Dendritic cell treated with granulocyte-macrophage colony-stimulating factor and Interleukin-4, amounts not matched to agents 40 ng/mL and 50 ng/mL, for 4 days (primary cell): Measurements from ENCODE around the gene HAND1.

ENCODE experiments used
- H3K27ac Mint-ChIP-seq: one replicate; pipeline ENCODE4 v1.8.0; 2022; ENCODE audit warnings: mild to moderate bottlenecking, mixed read lengths
- H3K27me3 Mint-ChIP-seq: one replicate; pipeline ENCODE4 v1.8.0; 2022; ENCODE audit warnings: mild to moderate bottlenecking, mixed read lengths
- H3K36me3 Mint-ChIP-seq: one replicate; pipeline ENCODE4 v1.8.0; 2022; ENCODE audit warnings: low read depth, mixed read lengths
- H3K4me1 Mint-ChIP-seq: one replicate; pipeline ENCODE4 v1.8.0; 2022; ENCODE audit warnings: low read depth, mixed read lengths
- H3K4me3 Mint-ChIP-seq: one replicate; pipeline ENCODE4 v1.8.0; 2022; ENCODE audit warnings: mild to moderate bottlenecking, moderate library complexity, mixed read lengths
- H3K9me3 Mint-ChIP-seq: one replicate; pipeline ENCODE4 v1.8.0; 2022; ENCODE audit warnings: mixed read lengths
- intact Hi-C: fragments of 100-400 bp; cut with micrococcal nuclease; formaldehyde crosslinking; loops from one replicate; pipeline ENCODE4 v1.15.0; 2022

Gene HAND1

DNA sequence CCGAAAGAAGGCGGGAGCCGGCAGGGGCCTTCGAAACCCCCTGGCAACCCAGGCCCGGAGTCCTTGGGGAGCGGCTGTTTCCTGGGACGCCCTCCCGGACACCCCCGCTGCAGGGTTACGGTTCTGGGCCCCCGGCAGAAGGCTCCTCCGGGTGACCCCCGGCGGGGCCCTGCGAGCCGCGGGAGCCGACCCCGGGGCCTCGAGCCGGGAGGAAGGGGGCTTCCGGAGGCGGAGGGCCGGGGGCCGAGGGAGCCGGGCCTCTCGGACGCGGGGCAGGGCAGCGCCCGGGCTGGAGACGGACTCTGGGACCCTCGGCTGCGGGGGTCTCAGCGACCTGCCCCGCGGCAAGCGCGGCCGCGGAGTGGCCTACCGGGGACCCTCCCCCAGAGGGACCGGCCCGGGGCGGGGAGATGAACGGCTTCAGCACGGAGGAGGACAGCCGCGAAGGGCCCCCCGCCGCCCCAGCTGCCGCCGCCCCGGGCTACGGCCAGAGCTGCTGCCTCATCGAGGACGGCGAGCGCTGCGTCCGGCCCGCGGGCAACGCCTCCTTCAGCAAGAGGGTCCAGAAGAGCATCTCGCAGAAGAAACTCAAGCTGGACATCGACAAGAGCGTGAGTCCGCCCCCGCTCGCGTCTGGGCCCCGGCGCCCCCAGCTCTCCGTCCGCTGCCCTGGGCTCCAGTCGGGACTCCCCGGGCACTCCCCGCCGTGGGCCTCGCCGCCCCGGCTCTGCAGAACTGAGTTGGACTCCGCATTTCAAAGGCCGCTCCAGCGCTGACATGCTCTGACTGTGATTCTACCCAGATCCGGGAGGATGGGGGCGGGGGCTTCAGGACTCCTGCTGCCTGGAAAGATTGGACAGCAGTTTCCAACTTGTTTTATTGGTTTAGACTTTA is 31.6 kb downstream of the HAND1 start:
- H3K4me3 Mint-ChIP-seq = peak overlapping the region; percentile 83
- H3K27ac Mint-ChIP-seq = peak overlapping the region; percentile 90
- intact Hi-C loops = loop anchor here (2.0 to 10.0 kb wide), 2 partner anchors 256 to 308 kb away; partner anchors contain the start of genes GALNT10 and LARP1
- peaks cover 38% of the 10 kb centered on the region for H3K4me1 Mint-ChIP-seq
- H3K9me3 Mint-ChIP-seq = no peaks in the 10 kb centered on the region
- no peaks in the 10 kb centered on the region for H3K27me3 Mint-ChIP-seq
- peaks cover 41% of the 10 kb centered on the region for H3K36me3 Mint-ChIP-seq

DNA sequence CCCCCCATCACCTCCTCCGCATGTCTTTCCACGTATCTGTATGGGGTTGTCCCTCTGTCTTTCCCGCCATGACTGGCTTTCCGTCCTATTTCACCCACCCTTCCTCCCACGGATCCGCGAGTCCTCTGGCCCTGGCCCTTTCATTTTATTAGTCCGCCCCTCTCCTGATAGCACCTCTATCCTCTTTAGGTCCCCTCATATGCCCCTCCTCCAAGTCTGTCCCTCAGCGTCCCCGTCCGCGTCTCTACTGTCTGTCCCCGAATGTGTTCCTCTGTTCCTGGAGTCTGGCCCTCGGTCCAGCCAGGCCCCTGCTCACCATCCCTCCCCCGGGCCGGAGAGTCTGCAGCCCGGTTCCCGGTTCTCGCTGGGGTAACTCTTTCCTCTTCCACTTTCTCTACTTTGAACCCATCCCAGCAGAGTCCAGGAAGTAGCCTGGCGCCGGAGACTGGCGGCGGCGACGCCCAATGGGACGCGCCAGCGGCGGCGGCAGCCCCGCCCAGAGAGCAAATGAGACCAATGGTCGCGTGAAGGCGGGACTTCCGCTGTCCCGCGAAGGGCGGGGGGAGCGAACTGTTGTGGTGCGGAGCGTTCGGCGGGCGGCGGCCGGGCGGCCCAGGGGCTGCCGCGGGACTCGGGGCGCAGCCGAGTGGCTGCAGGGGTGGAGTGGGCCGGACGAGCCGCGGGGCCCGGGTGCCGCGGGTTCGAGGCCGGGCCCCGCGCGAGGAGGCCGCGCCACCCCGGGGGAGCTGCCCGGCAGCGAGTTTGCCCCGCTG is 32.4 kb downstream of the HAND1 start, which contains the start of gene SAP30L:
Gene SAP30L (plus strand): TSS at position 576 of the 773 bp plus-strand sequence. CDS start 608 bp downstream, outside the sequence.
- H3K36me3 Mint-ChIP-seq = peaks cover 41% of the 10 kb centered on the region
- H3K4me3 Mint-ChIP-seq = peak within 1 kb of the TSS; percentile 95
- intact Hi-C loops = loop anchor here (2.0 to 10.0 kb wide), 3 partner anchors 255 to 407 kb away; partner anchors contain the start of genes FAM114A2, GALNT10, LARP1 and MFAP3

DNA sequence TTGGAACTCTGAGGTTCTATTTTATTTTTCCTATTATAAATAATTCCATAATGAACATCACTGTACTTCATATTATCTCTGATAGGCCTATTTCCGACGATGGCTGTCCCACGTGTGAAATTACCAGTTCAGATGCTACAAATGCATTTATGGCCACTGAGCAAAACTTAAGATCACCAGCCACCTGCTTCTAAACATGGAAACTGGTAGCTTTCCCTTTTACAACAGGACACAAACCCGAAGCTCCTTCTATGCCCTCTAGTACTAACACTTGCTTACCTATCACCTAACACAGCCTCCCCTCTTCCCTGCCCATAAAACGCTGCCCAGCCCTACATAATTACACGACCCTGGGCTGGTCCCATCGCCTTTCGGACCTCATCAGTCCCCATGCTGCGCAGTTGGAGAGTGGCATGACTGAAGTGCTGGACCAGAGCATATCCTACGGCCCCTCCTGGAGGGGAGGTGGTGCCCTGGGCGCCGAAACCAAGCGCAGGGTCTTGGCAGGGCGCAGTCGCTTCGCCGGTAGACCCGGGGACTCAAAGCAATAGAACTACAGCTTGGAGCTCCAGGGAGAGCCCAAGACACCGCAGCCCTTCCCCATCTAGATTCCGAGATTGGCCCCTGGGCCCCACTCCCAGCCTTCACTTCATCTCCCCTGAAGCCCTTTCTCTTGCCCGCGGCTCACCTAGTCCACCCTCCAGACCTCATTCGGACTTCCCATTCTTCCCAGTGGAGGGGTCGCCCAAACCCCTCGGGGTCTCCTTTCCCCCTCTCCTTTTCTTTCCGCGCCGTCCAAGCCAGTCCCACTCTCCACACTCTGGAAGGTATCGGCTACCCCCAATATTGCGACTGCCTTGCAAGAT is 33.2 kb downstream of the HAND1 start:
- Mint-ChIP-seq H3K9me3 (no peaks in the 10 kb centered on the region), H3K4me1 (peaks cover 33% of the 10 kb centered on the region), H3K4me3 (peak overlapping the region; percentile 95), H3K27ac (peak overlapping the region; percentile 90), H3K36me3 (peaks cover 44% of the 10 kb centered on the region), H3K27me3 (no peaks in the 10 kb centered on the region)
- intact Hi-C loops = loop anchor here (2.0 to 10.0 kb wide), 2 partner anchors 310 to 406 kb away; partner anchors contain the start of genes FAM114A2, LARP1 and MFAP3

More for the DNA sequence above, 32.4 kb downstream of the HAND1 start, which contains the start of gene SAP30L:
- Mint-ChIP-seq H3K9me3 (no peaks in the 10 kb centered on the region), H3K27ac (peak within 1 kb of the TSS; percentile 90), H3K27me3 (no peaks in the 10 kb centered on the region), H3K4me1 (peaks cover 36% of the 10 kb centered on the region)

DNA sequence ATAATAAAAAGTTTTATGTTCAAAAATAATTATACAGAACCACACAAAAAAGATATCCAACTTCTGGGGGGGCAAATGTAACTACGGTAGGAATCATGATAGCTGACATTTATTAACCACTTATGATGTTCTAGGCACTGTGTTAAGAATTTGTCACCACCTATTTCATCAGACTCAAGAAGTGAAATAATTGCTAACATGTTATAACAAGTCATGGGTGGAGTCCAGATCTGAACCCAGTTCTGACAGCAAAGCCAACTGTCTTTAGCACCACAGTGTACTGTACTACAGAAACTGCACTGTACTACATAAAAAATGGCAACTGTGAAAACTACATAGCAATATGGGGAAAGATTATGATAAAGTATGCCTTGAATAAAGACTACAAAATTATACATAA is 35.2 kb downstream of the HAND1 start:
- no peaks in the 10 kb centered on the region for H3K27me3 Mint-ChIP-seq
- H3K4me3 Mint-ChIP-seq = no peak overlapping the region
- intact Hi-C loops = loop anchor here (10.0 kb wide), 1 partner anchor 312 kb away; the partner anchor contains the start of gene LARP1
- H3K27ac Mint-ChIP-seq = no peak overlapping the region
- no peaks in the 10 kb centered on the region for H3K9me3 Mint-ChIP-seq
- H3K4me1 Mint-ChIP-seq = peaks cover 23% of the 10 kb centered on the region
- H3K36me3 Mint-ChIP-seq = peaks cover 63% of the 10 kb centered on the region

DNA sequence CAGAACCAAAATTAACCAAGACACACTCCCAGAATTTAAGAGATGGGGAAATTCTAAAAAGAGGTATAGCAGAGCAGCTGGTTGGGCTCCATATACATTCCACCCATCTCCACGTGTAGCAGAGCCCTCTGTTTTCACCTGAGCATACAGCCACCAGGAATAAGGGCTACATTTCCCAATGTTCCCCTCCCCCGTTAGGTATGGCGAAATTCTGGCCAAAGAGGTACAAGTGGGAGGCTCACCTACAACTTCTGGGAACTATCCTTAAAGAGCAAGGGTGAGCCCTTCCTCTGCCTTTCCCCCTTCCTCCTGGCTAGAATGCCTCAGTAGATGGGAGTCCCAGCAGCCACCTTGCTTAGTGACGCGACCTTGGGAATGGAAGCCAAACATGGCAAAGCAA is 37.5 kb downstream of the HAND1 start:
- Mint-ChIP-seq H3K4me3 (no peak overlapping the region), H3K4me1 (peaks cover 12% of the 10 kb centered on the region), H3K27ac (no peak overlapping the region), H3K36me3 (peaks cover 83% of the 10 kb centered on the region), H3K9me3 (no peaks in the 10 kb centered on the region), H3K27me3 (no peaks in the 10 kb centered on the region)
- intact Hi-C loops = loop anchor here (10.0 kb wide), 1 partner anchor 314 kb away; the partner anchor contains the start of gene LARP1

DNA sequence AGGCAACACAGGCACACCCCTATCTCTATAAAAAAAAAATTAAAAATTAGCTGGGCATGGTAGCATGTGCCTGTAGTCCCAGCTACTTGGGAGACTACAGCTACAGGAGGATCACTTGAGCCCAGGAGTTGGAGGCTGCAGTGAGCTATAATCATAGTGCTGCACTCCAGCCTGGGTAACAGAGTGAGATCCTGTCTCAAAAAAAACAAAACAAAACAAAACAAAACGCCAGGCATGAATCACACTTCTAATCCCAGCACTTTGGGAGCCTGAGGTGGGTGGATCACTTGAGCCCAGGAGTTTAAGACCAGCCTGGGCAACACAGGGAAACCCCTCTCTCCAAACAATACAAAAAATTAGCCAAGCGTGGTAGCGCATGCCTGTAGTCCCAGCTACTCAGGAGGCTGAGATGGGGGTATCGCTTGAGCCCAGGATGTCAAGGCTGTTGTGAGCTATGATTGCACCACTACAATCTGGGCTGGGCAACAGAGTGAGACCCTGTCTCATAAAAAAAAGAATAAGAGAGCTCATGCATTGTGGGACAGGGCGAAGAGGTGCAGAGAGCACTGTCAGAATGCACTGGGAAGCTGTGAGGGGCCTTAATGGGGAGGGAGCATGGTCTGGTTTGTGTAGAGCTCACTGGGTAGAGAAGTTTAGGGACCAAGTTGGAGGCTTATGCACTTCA is 40.6 kb downstream of the HAND1 start:
- peaks cover 74% of the 10 kb centered on the region for H3K36me3 Mint-ChIP-seq
- H3K4me1 Mint-ChIP-seq = peaks cover 5% of the 10 kb centered on the region
- H3K9me3 Mint-ChIP-seq = no peaks in the 10 kb centered on the region
- intact Hi-C loops = no loop called here
- H3K27ac Mint-ChIP-seq = no peak overlapping the region
- no peak overlapping the region for H3K4me3 Mint-ChIP-seq
- H3K27me3 Mint-ChIP-seq = no peaks in the 10 kb centered on the region

DNA sequence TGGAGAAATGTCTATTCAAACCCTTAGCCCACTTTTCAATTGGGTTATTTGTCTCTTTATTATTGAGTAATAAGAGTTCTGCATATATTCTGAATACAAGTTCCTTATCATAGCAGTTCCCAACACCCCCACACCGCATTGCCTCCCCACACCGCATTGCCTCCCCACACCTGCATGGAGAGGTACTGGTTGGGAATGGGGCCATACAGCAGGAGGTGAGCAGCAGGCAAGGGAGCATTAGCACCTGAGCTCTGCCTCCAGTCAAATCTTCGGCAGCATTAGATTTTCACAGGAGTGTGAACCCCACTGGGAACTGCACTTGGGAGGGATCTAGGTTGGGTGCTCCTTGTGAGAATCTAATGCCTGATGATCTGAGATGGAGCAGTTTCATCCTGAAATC is 42.8 kb downstream of the HAND1 start:
- no peak overlapping the region for H3K4me3 Mint-ChIP-seq
- H3K36me3 Mint-ChIP-seq = peaks cover 52% of the 10 kb centered on the region
- intact Hi-C loops = no loop called here
- H3K9me3 Mint-ChIP-seq = no peaks in the 10 kb centered on the region
- H3K27me3 Mint-ChIP-seq = no peaks in the 10 kb centered on the region
- peaks cover 5% of the 10 kb centered on the region for H3K4me1 Mint-ChIP-seq
- H3K27ac Mint-ChIP-seq = no peak overlapping the region

DNA sequence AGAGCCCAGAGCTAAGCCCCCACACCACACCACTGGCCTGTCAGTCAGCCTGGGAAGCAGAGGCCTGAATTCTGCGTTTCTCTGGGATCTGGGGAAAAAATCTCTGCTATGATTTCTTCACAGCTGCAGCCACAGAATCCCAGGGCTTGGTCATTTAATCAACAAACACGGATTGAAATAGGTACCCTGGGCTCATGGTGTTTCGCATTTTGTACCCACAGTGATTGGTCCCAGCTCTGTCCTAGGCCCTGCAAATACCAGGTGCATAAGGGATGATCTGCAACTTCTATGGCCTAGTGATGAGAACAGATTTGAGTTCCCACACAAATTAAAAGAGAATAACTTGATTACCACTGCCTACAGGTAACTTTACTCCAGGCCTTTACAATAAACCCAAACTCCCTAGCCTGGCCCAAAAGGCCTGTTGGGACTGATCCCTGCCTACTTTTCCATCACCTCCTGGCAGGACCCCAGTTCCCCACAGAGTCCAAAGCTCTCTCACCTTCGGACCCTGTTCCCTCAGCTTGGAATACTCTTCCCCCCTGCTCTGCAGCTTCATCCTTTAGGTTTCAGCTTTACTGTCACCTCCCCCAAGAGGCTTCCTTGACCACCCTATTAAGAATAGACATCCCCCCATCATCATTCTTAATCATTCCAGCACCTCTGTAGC is 46.9 kb downstream of the HAND1 start:
- no peak overlapping the region for H3K4me3 Mint-ChIP-seq
- H3K36me3 Mint-ChIP-seq = peaks cover 12% of the 10 kb centered on the region
- H3K9me3 Mint-ChIP-seq = no peaks in the 10 kb centered on the region
- H3K27ac Mint-ChIP-seq = no peak overlapping the region
- H3K27me3 Mint-ChIP-seq = no peaks in the 10 kb centered on the region
- intact Hi-C loops = no loop called here
- H3K4me1 Mint-ChIP-seq = peaks cover 5% of the 10 kb centered on the region

DNA sequence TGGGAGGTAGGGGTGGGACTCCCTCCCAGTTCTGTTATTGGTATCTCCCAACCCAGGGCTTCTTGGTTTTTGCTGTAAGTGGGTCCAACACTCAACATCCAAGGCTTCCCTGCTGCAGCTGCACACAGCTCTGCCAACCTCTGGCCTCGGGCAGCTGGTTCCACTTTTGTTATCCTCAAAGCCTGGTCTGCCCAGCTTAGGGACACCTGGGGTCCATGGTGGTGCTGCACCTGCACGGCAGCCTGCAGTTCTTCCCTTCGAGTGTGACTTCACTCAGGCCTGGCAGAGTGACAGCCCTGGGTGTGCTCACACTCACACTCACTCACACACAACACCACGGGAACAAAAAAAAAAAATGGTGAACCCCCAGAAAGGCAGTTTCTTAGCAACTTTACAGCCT is 47.6 kb downstream of the HAND1 start:
- Mint-ChIP-seq H3K4me1 (peaks cover 5% of the 10 kb centered on the region), H3K9me3 (no peaks in the 10 kb centered on the region), H3K4me3 (no peak overlapping the region), H3K27ac (no peak overlapping the region), H3K36me3 (peaks cover 7% of the 10 kb centered on the region), H3K27me3 (no peaks in the 10 kb centered on the region)
- intact Hi-C loops = no loop called here

DNA sequence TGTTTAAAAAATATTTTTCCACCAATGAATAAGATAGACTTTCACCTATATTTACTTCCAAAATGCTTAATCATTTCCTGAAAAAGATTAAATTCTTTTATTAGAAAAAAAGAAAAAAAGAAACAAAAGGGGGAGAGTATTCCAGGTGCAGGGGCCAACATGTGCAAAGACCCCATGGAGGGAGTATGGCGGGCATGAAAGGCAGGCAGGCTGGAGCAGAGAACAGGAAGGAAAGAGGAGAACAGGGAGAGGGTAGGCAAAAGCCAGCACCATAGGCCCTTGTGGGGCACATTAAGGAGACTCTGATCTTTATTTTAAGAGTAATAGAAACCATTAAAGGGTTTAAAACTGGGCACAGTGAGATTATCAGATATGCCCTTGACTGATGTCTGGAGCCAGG is 48.7 kb downstream of the HAND1 start:
- Mint-ChIP-seq H3K4me1 (peaks cover 5% of the 10 kb centered on the region), H3K9me3 (no peaks in the 10 kb centered on the region), H3K36me3 (peaks cover 10% of the 10 kb centered on the region), H3K27ac (no peak overlapping the region), H3K4me3 (no peak overlapping the region), H3K27me3 (no peaks in the 10 kb centered on the region)
- intact Hi-C loops = no loop called here

DNA sequence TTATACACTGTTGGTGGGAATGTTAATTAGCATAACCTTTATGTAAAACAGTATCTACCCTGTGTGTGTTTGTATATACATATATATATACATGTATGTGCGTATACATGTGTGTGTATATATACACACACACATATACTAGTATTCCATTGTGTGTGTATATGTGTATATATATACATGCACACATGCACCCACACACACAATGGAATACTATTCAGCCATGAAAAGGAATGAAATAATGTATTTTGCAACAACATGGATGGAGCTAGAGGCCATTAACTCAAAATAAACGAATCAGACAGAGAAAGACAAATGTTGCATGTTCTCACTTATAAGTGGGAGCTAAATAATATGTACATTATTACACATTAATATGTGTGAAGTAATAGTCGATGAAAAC is 49.8 kb downstream of the HAND1 start:
- Mint-ChIP-seq H3K4me1 (no peaks in the 10 kb centered on the region), H3K36me3 (peaks cover 11% of the 10 kb centered on the region), H3K9me3 (peaks cover 5% of the 10 kb centered on the region), H3K27ac (no peak overlapping the region), H3K27me3 (no peaks in the 10 kb centered on the region), H3K4me3 (no peak overlapping the region)
- intact Hi-C loops = no loop called here
